Endothelial cell (in vitro differentiated cells): Measurements from ENCODE around the gene GRK1. TPM values are rescaled to one million over a fixed set of nuclear protein-coding genes. Genes with fewer than 3 reads are reported as not detected.

Source experiments
- DNase-seq: peaks from one replicate; pipeline ENCODE4 v3.0.0; 2021; ENCODE audit warnings: low spot score
- H3K27ac Mint-ChIP-seq: one replicate; pipeline ENCODE4 v1.8.0; 2021; ENCODE audit warnings: mixed read lengths, inconsistent platforms; ENCODE audit not compliant: unreplicated experiment
- H3K27me3 Mint-ChIP-seq: one replicate; pipeline ENCODE4 v1.8.0; 2021; ENCODE audit warnings: mild to moderate bottlenecking, moderate library complexity, mixed read lengths, inconsistent platforms; ENCODE audit not compliant: unreplicated experiment
- H3K36me3 Mint-ChIP-seq: one replicate; pipeline ENCODE4 v1.8.0; 2021; ENCODE audit warnings: mild to moderate bottlenecking, low read depth, mixed read lengths, inconsistent platforms; ENCODE audit not compliant: unreplicated experiment
- H3K4me1 Mint-ChIP-seq: one replicate; pipeline ENCODE4 v1.8.0; 2021; ENCODE audit warnings: mild to moderate bottlenecking, mixed read lengths, inconsistent platforms; ENCODE audit not compliant: unreplicated experiment
- H3K4me3 Mint-ChIP-seq: one replicate; pipeline ENCODE4 v1.8.0; 2021; ENCODE audit warnings: mild to moderate bottlenecking, mixed read lengths, inconsistent platforms; ENCODE audit not compliant: unreplicated experiment
- H3K9me3 Mint-ChIP-seq: one replicate; pipeline ENCODE4 v1.8.0; 2021; ENCODE audit warnings: mixed read lengths, inconsistent platforms; ENCODE audit not compliant: unreplicated experiment
- total RNA-seq: library from RNA; stranded (reverse); fragmentation: NEBNext Ultra II Directional; extraction: Animal tissue kit (Norgen Biotek cat#: 25700); gene quantifications from one replicate; pipeline ENCODE4 v1.2.1, GENCODE V29; 2021; ENCODE audit not compliant: unreplicated experiment
- TF ChIP-seq, protein P1 (sequence below): fragments of 200-600 bp; sonication (generic); IDR thresholded peaks from one replicate; pipeline ENCODE4 v1.5.0; 2021; ENCODE audit warnings: antibody characterized with exemption; ENCODE audit not compliant: unreplicated experiment

Gene GRK1
- total RNA-seq, 1 donor from 2014 or later = 0.54 TPM

- no peak overlapping the region for H3K4me3 Mint-ChIP-seq
- peaks cover 16% of the 10 kb centered on the region for H3K4me1 Mint-ChIP-seq
- TF ChIP-seq, protein P1, sequence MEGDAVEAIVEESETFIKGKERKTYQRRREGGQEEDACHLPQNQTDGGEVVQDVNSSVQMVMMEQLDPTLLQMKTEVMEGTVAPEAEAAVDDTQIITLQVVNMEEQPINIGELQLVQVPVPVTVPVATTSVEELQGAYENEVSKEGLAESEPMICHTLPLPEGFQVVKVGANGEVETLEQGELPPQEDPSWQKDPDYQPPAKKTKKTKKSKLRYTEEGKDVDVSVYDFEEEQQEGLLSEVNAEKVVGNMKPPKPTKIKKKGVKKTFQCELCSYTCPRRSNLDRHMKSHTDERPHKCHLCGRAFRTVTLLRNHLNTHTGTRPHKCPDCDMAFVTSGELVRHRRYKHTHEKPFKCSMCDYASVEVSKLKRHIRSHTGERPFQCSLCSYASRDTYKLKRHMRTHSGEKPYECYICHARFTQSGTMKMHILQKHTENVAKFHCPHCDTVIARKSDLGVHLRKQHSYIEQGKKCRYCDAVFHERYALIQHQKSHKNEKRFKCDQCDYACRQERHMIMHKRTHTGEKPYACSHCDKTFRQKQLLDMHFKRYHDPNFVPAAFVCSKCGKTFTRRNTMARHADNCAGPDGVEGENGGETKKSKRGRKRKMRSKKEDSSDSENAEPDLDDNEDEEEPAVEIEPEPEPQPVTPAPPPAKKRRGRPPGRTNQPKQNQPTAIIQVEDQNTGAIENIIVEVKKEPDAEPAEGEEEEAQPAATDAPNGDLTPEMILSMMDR = no peak
- DNase-seq = no peak
- H3K9me3 Mint-ChIP-seq = no peaks in the 10 kb centered on the region
- no peak overlapping the region for H3K27ac Mint-ChIP-seq
- H3K36me3 Mint-ChIP-seq = peaks cover 13% of the 10 kb centered on the region
- H3K27me3 Mint-ChIP-seq = peaks cover 4% of the 10 kb centered on the region
These were observed 20.6 kb upstream of the GRK1 start for GRCh38 chr13:113646376-113646775.

DNA sequence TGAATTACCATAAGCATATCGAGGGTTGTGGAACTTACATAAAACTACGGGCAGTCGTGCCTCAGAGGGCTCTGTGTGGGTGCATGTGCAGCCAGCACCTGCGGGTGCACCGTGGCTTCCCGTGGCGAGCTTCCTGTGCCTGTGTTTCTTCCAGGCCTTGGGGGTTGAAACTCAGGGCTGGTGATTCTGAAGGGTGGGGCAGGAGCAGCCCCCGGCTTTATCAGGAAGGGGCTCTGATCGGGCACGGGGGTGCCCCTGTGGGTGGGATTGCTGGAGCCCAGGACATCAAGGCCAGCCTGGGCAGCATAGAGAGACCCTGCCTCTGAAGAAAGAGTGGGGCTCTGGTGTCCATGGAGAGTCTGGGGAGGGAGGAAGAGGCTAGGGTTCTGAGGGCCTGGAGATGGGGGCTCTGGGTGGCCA lies 20.1 kb upstream of the GRK1 start:
- no peak for DNase-seq
- H3K27me3 Mint-ChIP-seq = peaks cover 4% of the 10 kb centered on the region
- TF ChIP-seq, protein P1 = no peak
- no peak overlapping the region for H3K4me3 Mint-ChIP-seq
- H3K4me1 Mint-ChIP-seq = peaks cover 16% of the 10 kb centered on the region
- H3K9me3 Mint-ChIP-seq = no peaks in the 10 kb centered on the region
- H3K36me3 Mint-ChIP-seq = peaks cover 12% of the 10 kb centered on the region
- H3K27ac Mint-ChIP-seq = no peak overlapping the region

- TF ChIP-seq, protein P1 = no peak
- H3K27me3 Mint-ChIP-seq = peaks cover 4% of the 10 kb centered on the region
- no peak overlapping the region for H3K4me3 Mint-ChIP-seq
- H3K27ac Mint-ChIP-seq = no peak overlapping the region
- H3K4me1 Mint-ChIP-seq = peaks cover 12% of the 10 kb centered on the region
- DNase-seq = no peak
- H3K36me3 Mint-ChIP-seq = peaks cover 6% of the 10 kb centered on the region
- no peaks in the 10 kb centered on the region for H3K9me3 Mint-ChIP-seq
These were observed 19.4 kb upstream of the GRK1 start for GRCh38 chr13:113647351-113648215.

DNA sequence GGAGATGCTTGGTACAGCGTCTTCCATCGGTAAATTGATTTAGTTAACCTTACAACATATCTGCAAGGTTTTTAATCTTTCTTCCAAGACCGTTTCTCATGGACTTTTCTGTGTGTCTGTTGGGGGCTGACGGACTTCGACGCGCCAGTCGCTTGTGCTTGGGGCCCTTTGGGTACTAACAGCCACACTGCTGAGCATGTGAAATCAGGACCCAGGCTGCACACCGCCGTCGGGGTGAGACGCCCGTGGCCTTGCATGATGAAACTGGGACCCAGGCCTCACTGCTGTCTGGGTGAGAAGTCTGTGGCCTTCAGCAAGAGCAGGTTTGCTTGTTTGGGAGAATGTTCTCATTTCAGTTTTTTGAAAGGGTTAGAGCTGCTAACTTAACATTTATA lies 18.8 kb upstream of the GRK1 start:
- no peak overlapping the region for H3K27ac Mint-ChIP-seq
- peaks cover 6% of the 10 kb centered on the region for H3K36me3 Mint-ChIP-seq
- H3K4me3 Mint-ChIP-seq = no peak overlapping the region
- peaks cover 4% of the 10 kb centered on the region for H3K27me3 Mint-ChIP-seq
- DNase-seq = no peak
- H3K9me3 Mint-ChIP-seq = no peaks in the 10 kb centered on the region
- peaks cover 11% of the 10 kb centered on the region for H3K4me1 Mint-ChIP-seq
- TF ChIP-seq, protein P1 = no peak

- no peaks in the 10 kb centered on the region for H3K9me3 Mint-ChIP-seq
- peaks cover 6% of the 10 kb centered on the region for H3K36me3 Mint-ChIP-seq
- TF ChIP-seq, protein P1 = no peak
- H3K27me3 Mint-ChIP-seq = peaks cover 6% of the 10 kb centered on the region
- no peak overlapping the region for H3K27ac Mint-ChIP-seq
- H3K4me1 Mint-ChIP-seq = peaks cover 17% of the 10 kb centered on the region
- DNase-seq = no peak
- no peak overlapping the region for H3K4me3 Mint-ChIP-seq
These were observed 17.8 kb upstream of the GRK1 start for GRCh38 chr13:113649212-113649611.
